ENCODE results near the gene INO80D. TPM values are rescaled to one million over a fixed set of nuclear protein-coding genes. Genes with fewer than 3 reads are reported as not detected.

The INO80D gene
- total and polyA plus RNA-seq, 2 of the 13 experiments (the other 11 are each of a cell fraction or from before 2014, with no cell fraction given): 7.6 to 7.9 TPM

DNA sequence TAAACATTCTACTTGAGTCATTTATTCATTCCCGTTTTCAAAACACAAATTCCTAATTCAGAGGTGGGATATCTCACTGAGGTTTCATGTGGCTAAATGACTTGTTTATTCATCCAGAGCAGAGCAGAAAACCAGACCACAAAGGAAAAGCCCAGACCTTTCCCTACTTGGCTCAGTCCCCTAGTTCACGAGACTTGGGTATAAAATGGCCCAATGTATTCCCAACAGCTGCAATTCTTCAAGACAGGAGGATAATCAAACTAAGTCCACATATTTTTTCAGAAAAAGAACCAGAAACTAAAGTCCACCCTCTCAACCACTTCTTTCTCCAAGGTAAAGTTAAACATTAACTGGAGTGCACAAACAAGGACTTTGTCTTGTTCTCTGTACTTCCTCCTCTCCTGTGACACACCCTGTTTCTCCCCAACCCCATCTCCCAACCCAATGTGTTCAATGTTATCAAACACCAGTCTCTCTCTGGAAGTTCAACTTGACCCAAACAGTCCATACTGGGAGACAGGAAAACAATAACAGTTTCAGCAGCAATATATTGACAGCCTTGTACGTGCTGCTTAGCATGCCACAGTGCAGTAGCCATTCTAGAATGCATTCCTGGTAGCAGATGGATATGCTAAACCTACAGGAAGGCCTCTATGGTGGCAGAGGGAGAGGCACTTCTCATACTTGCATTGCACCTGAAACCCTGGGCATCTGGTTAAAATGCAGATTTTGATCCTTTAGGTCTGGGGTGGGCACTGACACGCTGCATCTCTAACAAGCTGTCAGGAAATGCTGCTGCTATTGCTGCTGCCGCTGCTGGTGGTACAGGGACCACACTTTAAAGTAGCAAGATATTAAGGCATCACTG lies 110.7 kb downstream of the INO80D start (continued):
- TF ChIP-seq, protein P1, sequence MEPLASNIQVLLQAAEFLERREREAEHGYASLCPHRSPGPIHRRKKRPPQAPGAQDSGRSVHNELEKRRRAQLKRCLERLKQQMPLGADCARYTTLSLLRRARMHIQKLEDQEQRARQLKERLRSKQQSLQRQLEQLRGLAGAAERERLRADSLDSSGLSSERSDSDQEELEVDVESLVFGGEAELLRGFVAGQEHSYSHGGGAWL (CRISPR knock-in tag; IDR thresholded peaks at IDR 0.05): no peak
- TF ChIP-seq CCAR2 (optimal IDR thresholded peaks at IDR 0.05; ENCODE audit: low read depth, low read length): no peak
- TF ChIP-seq, protein P2, sequence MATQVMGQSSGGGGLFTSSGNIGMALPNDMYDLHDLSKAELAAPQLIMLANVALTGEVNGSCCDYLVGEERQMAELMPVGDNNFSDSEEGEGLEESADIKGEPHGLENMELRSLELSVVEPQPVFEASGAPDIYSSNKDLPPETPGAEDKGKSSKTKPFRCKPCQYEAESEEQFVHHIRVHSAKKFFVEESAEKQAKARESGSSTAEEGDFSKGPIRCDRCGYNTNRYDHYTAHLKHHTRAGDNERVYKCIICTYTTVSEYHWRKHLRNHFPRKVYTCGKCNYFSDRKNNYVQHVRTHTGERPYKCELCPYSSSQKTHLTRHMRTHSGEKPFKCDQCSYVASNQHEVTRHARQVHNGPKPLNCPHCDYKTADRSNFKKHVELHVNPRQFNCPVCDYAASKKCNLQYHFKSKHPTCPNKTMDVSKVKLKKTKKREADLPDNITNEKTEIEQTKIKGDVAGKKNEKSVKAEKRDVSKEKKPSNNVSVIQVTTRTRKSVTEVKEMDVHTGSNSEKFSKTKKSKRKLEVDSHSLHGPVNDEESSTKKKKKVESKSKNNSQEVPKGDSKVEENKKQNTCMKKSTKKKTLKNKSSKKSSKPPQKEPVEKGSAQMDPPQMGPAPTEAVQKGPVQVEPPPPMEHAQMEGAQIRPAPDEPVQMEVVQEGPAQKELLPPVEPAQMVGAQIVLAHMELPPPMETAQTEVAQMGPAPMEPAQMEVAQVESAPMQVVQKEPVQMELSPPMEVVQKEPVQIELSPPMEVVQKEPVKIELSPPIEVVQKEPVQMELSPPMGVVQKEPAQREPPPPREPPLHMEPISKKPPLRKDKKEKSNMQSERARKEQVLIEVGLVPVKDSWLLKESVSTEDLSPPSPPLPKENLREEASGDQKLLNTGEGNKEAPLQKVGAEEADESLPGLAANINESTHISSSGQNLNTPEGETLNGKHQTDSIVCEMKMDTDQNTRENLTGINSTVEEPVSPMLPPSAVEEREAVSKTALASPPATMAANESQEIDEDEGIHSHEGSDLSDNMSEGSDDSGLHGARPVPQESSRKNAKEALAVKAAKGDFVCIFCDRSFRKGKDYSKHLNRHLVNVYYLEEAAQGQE (IDR thresholded peaks at IDR 0.05; ENCODE audit: borderline replicate concordance in 1 of 2, low read depth in 1 of 2, low read length in 2 of 2): peak in 1 of 2 experiments; percentile 74; a peak in 2 of 4 replicates
- TF ChIP-seq ZNF709 (CRISPR knock-in tag; IDR thresholded peaks at IDR 0.05): no peak
- TF ChIP-seq SPEN (CRISPR knock-in tag; IDR thresholded peaks at IDR 0.05; ENCODE audit: low read depth): peak; percentile 86
- peak; percentile 100 for TF ChIP-seq HNF1A (IDR thresholded peaks at IDR 0.05; ENCODE audit: low read depth)
- peak; percentile 100 for TF ChIP-seq HNF1A (CRISPR knock-in tag; IDR thresholded peaks at IDR 0.05; ENCODE audit: borderline replicate concordance)
- TF ChIP-seq, protein P3, sequence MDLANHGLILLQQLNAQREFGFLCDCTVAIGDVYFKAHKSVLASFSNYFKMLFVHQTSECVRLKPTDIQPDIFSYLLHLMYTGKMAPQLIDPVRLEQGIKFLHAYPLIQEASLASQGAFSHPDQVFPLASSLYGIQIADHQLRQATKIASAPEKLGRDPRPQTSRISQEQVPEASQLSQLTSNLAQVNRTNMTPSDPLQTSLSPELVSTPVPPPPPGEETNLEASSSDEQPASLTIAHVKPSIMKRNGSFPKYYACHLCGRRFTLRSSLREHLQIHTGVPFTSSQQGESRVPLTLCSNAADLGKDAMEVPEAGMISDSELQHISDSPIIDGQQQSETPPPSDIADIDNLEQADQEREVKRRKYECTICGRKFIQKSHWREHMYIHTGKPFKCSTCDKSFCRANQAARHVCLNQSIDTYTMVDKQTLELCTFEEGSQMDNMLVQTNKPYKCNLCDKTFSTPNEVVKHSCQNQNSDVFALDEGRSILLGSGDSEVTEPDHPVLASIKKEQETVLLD (CRISPR knock-in tag; IDR thresholded peaks at IDR 0.05; ENCODE audit: low read depth): no peak
- TF ChIP-seq ZNF598 (CRISPR knock-in tag; IDR thresholded peaks at IDR 0.05; ENCODE audit: borderline replicate concordance): no peak; the same call in 1 of the 2 replicates
- TF ChIP-seq, protein P4, sequence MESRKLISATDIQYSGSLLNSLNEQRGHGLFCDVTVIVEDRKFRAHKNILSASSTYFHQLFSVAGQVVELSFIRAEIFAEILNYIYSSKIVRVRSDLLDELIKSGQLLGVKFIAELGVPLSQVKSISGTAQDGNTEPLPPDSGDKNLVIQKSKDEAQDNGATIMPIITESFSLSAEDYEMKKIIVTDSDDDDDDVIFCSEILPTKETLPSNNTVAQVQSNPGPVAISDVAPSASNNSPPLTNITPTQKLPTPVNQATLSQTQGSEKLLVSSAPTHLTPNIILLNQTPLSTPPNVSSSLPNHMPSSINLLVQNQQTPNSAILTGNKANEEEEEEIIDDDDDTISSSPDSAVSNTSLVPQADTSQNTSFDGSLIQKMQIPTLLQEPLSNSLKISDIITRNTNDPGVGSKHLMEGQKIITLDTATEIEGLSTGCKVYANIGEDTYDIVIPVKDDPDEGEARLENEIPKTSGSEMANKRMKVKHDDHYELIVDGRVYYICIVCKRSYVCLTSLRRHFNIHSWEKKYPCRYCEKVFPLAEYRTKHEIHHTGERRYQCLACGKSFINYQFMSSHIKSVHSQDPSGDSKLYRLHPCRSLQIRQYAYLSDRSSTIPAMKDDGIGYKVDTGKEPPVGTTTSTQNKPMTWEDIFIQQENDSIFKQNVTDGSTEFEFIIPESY (CRISPR knock-in tag; IDR thresholded peaks at IDR 0.05): no peak
- TF ChIP-seq ZSCAN9 (CRISPR knock-in tag; IDR thresholded peaks at IDR 0.05; ENCODE audit: borderline replicate concordance): peak; percentile 92
- TF ChIP-seq, protein P5, sequence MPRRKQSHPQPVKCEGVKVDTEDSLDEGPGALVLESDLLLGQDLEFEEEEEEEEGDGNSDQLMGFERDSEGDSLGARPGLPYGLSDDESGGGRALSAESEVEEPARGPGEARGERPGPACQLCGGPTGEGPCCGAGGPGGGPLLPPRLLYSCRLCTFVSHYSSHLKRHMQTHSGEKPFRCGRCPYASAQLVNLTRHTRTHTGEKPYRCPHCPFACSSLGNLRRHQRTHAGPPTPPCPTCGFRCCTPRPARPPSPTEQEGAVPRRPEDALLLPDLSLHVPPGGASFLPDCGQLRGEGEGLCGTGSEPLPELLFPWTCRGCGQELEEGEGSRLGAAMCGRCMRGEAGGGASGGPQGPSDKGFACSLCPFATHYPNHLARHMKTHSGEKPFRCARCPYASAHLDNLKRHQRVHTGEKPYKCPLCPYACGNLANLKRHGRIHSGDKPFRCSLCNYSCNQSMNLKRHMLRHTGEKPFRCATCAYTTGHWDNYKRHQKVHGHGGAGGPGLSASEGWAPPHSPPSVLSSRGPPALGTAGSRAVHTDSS (CRISPR knock-in tag; conservative IDR thresholded peaks at IDR 0.05): no peak
- TF ChIP-seq ARNT2 (CRISPR knock-in tag; IDR thresholded peaks at IDR 0.05; ENCODE audit: low read depth): peak; percentile 91; the same call in 1 of the 2 replicates
- TF ChIP-seq ADNP (CRISPR knock-in tag; IDR thresholded peaks at IDR 0.05): no peak

Data from HepG2 (cell line).